SU-DHL-6 (cell line): ENCODE measurements around the gene SREBF2.

Experiments used
- EZH2phosphoT487 ChIP-seq: fragments of 200-600 bp; sonication (generic), shearing (Covaris generic); conservative IDR thresholded peaks from 2 replicates; pipeline ENCODE4 v1.6.1; 2018; ENCODE audit warnings: mild to moderate bottlenecking, antibody characterized with exemption, low read length, moderate library complexity, mixed read lengths
- TF ChIP-seq, protein P1 (sequence below): fragments of 200-600 bp; sonication (generic); IDR thresholded peaks from one replicate; pipeline ENCODE4 v1.5.1; 2017; ENCODE audit warnings: antibody characterized with exemption, mild to moderate bottlenecking, low read length, moderate library complexity; ENCODE audit not compliant: insufficient read depth, poor library complexity, severe bottlenecking

DNA sequence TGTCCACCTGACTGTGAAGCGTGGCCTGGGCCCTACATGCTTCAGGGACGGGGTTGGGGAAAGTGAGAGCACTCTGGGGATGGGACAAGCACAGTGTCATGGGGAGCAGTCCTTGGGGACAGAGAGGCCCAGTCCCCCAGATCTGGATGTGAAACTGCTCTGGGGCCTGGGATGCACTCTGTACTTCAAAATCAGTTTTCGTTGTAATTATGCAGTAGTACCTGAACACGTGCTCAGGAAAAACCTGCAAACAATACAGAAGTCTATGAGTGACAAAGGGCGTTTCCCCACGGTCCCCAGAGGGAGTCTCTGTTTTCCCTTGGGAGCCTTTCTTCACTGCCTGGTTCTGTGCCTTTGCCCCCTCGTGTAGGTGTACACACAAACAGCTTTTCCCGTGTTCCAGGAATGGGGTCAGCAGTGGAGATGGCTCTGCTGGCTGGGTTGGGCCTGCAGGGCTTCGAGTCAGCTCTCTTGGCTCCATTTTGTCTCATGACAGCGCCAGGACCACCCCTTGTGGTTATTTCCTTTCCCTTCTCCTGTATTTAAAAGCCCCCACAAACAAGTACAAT, 98.9 kb downstream of the SREBF2 start:
- TF ChIP-seq, protein P1, sequence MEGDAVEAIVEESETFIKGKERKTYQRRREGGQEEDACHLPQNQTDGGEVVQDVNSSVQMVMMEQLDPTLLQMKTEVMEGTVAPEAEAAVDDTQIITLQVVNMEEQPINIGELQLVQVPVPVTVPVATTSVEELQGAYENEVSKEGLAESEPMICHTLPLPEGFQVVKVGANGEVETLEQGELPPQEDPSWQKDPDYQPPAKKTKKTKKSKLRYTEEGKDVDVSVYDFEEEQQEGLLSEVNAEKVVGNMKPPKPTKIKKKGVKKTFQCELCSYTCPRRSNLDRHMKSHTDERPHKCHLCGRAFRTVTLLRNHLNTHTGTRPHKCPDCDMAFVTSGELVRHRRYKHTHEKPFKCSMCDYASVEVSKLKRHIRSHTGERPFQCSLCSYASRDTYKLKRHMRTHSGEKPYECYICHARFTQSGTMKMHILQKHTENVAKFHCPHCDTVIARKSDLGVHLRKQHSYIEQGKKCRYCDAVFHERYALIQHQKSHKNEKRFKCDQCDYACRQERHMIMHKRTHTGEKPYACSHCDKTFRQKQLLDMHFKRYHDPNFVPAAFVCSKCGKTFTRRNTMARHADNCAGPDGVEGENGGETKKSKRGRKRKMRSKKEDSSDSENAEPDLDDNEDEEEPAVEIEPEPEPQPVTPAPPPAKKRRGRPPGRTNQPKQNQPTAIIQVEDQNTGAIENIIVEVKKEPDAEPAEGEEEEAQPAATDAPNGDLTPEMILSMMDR, result no peak
- TF ChIP-seq EZH2phosphoT487, result no peak
